ENCODE data around the gene CCDC86. TPM values are rescaled to one million over a fixed set of nuclear protein-coding genes. Genes with fewer than 3 reads are reported as not detected.

CCDC86 gene
- total and polyA plus RNA-seq, 10 of the 15 experiments (the other 5 are each of a cell fraction or from before 2014, with no cell fraction given), result 2.0 to 87.2 (median 38.7) TPM

DNA sequence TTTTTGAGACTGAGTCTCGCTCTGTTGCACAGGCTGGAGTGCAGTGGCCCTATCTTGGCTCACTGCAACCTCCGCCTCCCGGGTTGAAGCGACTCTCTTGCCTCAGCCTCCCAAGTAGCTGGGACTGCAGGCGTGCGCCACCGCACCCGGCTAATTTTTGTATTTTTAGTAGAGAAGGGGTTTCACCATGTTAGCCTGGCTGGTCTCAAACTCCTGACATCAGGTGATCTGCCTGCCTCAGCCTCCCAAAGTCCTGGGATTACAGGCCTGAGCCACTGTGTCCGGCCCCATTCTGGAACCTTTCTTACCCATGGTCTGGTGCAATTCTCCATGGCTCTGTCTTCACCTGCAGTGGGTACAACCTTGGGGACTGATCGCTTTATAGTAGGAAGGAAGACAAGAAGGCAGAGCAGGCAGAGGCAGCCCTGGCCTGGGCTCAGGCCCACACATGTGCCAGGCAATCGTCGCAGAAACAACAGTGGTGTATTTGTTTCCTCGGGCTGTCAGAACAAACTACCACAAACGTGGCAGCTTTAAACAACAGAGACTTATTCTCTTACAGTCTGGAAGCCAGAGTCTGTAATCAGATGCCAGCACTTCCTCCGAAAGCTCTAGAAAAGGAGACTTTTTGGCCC lies 17.8 kb downstream of the CCDC86 start:
- H3K79me2 ChIP-seq (ENCODE audit: control insufficient read depth, insufficient read depth, low read length), result no peaks in the 10 kb centered on the region
- POLR2A ChIA-PET, result interaction anchor here (0.6 to 0.7 kb wide), 2 partner anchors 32 to 199 kb away, joined by 4 read pairs; no protein-coding TSS in a partner anchor
- no peak overlapping the region for H3K4me2 ChIP-seq (ENCODE audit: control insufficient read depth, insufficient read depth)
- H4K20me1 ChIP-seq (ENCODE audit: control insufficient read depth, insufficient read depth), result no peaks in the 10 kb centered on the region
- FAIRE-seq (no peak), ATAC-seq (no peak), DNase-seq (ENCODE audit: low read depth, low spot score) (no peak)
- H3K36me3 ChIP-seq (ENCODE audit: control insufficient read depth in 2 of 2, insufficient read depth in 2 of 2, low read length in 1 of 2), result no peaks in the 10 kb centered on the region
- no TSS peak for BruUV-seq (replicated peaks)
- H3K27ac ChIP-seq (ENCODE audit: control insufficient read depth, insufficient read depth), result no peak overlapping the region
- no peaks in the 10 kb centered on the region for H3K27me3 ChIP-seq (replicated peaks in 1 of 2; ENCODE audit: control insufficient read depth in 2 of 2, insufficient read depth in 2 of 2, low read length in 1 of 2)
- RAD21 ChIA-PET (ENCODE audit: unreplicated experiment), result no interaction called here
- intact Hi-C loops (cut with micrococcal nuclease; ENCODE audit: unreplicated experiment), result no loop called here
- SMC1A ChIA-PET (ENCODE audit: uncharacterized antibody, unreplicated experiment), result interaction anchor here (0.9 kb wide), 1 partner anchor 16 kb away, joined by 3 read pairs; no protein-coding TSS in a partner anchor
- H3K9me3 ChIP-seq (replicated peaks; ENCODE audit: control insufficient read depth, insufficient read depth, low read length), result no peaks in the 10 kb centered on the region
- no peak overlapping the region for H3K9ac ChIP-seq (ENCODE audit: control insufficient read depth, insufficient read depth, low read length)
- TF ChIP-seq JUND (IDR thresholded peaks at IDR 0.05; ENCODE audit: low read depth, low read length) (no peak), KLF5 (IDR thresholded peaks at IDR 0.05; ENCODE audit: partially characterized antibody) (no peak), MYB (IDR thresholded peaks at IDR 0.05; ENCODE audit: borderline replicate concordance, low read depth, low read length) (no peak), RB1 (IDR thresholded peaks at IDR 0.05; ENCODE audit: borderline replicate concordance) (no peak), SIN3A (IDR thresholded peaks at IDR 0.05; ENCODE audit: low read depth, low read length) (no peak), ZSCAN29 (IDR thresholded peaks at IDR 0.05) (no peak), HDAC6 (IDR thresholded peaks at IDR 0.05; ENCODE audit: unreplicated experiment) (no peak), HDAC2 (IDR thresholded peaks at IDR 0.05) (no peak), POLR2AphosphoS5 (IDR thresholded peaks at IDR 0.05; ENCODE audit: low read length) (no peak), MEF2A (IDR thresholded peaks at IDR 0.05; ENCODE audit: insufficient read depth, low read depth, low read length) (no peak), CBX5 (IDR thresholded peaks at IDR 0.05; ENCODE audit: low read depth) (no peak), FOXK2 (IDR thresholded peaks at IDR 0.05) (no peak)
- TF ChIP-seq, protein P1, sequence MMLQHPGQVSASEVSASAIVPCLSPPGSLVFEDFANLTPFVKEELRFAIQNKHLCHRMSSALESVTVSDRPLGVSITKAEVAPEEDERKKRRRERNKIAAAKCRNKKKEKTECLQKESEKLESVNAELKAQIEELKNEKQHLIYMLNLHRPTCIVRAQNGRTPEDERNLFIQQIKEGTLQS (IDR thresholded peaks at IDR 0.05; ENCODE audit: borderline replicate concordance, extremely low read depth, low read depth, low read length), result no peak
- TF ChIP-seq, protein P2, sequence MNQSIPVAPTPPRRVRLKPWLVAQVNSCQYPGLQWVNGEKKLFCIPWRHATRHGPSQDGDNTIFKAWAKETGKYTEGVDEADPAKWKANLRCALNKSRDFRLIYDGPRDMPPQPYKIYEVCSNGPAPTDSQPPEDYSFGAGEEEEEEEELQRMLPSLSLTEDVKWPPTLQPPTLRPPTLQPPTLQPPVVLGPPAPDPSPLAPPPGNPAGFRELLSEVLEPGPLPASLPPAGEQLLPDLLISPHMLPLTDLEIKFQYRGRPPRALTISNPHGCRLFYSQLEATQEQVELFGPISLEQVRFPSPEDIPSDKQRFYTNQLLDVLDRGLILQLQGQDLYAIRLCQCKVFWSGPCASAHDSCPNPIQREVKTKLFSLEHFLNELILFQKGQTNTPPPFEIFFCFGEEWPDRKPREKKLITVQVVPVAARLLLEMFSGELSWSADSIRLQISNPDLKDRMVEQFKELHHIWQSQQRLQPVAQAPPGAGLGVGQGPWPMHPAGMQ (IDR thresholded peaks at IDR 0.05; ENCODE audit: borderline replicate concordance), result no peak
- TF ChIP-seq, protein P3, sequence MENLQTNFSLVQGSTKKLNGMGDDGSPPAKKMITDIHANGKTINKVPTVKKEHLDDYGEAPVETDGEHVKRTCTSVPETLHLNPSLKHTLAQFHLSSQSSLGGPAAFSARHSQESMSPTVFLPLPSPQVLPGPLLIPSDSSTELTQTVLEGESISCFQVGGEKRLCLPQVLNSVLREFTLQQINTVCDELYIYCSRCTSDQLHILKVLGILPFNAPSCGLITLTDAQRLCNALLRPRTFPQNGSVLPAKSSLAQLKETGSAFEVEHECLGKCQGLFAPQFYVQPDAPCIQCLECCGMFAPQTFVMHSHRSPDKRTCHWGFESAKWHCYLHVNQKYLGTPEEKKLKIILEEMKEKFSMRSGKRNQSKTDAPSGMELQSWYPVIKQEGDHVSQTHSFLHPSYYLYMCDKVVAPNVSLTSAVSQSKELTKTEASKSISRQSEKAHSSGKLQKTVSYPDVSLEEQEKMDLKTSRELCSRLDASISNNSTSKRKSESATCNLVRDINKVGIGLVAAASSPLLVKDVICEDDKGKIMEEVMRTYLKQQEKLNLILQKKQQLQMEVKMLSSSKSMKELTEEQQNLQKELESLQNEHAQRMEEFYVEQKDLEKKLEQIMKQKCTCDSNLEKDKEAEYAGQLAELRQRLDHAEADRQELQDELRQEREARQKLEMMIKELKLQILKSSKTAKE (IDR thresholded peaks at IDR 0.05; ENCODE audit: low read depth, poor library complexity, severe bottlenecking), result no peak
- TF ChIP-seq, protein P4, sequence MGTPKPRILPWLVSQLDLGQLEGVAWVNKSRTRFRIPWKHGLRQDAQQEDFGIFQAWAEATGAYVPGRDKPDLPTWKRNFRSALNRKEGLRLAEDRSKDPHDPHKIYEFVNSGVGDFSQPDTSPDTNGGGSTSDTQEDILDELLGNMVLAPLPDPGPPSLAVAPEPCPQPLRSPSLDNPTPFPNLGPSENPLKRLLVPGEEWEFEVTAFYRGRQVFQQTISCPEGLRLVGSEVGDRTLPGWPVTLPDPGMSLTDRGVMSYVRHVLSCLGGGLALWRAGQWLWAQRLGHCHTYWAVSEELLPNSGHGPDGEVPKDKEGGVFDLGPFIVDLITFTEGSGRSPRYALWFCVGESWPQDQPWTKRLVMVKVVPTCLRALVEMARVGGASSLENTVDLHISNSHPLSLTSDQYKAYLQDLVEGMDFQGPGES (IDR thresholded peaks at IDR 0.05), result no peak
- TF ChIP-seq, protein P5, sequence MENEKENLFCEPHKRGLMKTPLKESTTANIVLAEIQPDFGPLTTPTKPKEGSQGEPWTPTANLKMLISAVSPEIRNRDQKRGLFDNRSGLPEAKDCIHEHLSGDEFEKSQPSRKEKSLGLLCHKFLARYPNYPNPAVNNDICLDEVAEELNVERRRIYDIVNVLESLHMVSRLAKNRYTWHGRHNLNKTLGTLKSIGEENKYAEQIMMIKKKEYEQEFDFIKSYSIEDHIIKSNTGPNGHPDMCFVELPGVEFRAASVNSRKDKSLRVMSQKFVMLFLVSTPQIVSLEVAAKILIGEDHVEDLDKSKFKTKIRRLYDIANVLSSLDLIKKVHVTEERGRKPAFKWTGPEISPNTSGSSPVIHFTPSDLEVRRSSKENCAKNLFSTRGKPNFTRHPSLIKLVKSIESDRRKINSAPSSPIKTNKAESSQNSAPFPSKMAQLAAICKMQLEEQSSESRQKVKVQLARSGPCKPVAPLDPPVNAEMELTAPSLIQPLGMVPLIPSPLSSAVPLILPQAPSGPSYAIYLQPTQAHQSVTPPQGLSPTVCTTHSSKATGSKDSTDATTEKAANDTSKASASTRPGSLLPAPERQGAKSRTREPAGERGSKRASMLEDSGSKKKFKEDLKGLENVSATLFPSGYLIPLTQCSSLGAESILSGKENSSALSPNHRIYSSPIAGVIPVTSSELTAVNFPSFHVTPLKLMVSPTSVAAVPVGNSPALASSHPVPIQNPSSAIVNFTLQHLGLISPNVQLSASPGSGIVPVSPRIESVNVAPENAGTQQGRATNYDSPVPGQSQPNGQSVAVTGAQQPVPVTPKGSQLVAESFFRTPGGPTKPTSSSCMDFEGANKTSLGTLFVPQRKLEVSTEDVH (IDR thresholded peaks at IDR 0.05; ENCODE audit: low read depth, partially characterized antibody), result no peak
- CTCF ChIA-PET, result no interaction called here
- WGBS (ENCODE audit: insufficient coverage, insufficient replicate concordance, low lambda C conversion rate, missing lambda C conversion rate), result 81% methylated on average over 15 of the region's 15 CpGs
- in situ Hi-C loops (cut with MboI), result no loop called here
- 0 out of 2 replicates have a peak, but pooled peaks cover 3% of the 10 kb centered on the region for H3K4me1 ChIP-seq (ENCODE audit: control insufficient read depth, insufficient read depth, low read length)
- no peak overlapping the region for H3K4me3 ChIP-seq
- no peak overlapping the region for H2AFZ ChIP-seq (ENCODE audit: control insufficient read depth, low read depth, low read length)

Measured in GM12878 (cell line).